Calu3 (cell line): ENCODE measurements around the gene RPS25. TPM values are rescaled to one million over a fixed set of nuclear protein-coding genes. Genes with fewer than 3 reads are reported as not detected.

Experiments
- BruUV-seq: library from RNA; stranded (reverse); fragments of 400-500 nt; replicated peaks from 2 replicates; lab custom pipeline; 2021; lab: Mats Ljungman, UMichigan
- CTCF ChIA-PET: fragments of 300-600 bp; sonication (Branson Sonifier 250); formaldehyde crosslinking; loops from one replicate; lab custom pipeline; 2022; ENCODE audit warnings: antibody characterized with exemption; lab: Charles Lee
- DNase-seq: peaks from one replicate; pipeline ENCODE4 v3.0.0; 2022
- H3K27ac Mint-ChIP-seq: one replicate; pipeline ENCODE4 v1.8.0; 2022; ENCODE audit warnings: mixed read lengths; ENCODE audit not compliant: unreplicated experiment
- H3K27me3 Mint-ChIP-seq: one replicate; pipeline ENCODE4 v1.8.0; 2022; ENCODE audit warnings: mixed read lengths; ENCODE audit not compliant: unreplicated experiment
- H3K36me3 Mint-ChIP-seq: one replicate; pipeline ENCODE4 v1.8.0; 2022; ENCODE audit warnings: mild to moderate bottlenecking, moderate library complexity, mixed read lengths; ENCODE audit not compliant: insufficient read depth, unreplicated experiment
- H3K4me1 Mint-ChIP-seq: one replicate; pipeline ENCODE4 v1.8.0; 2022; ENCODE audit warnings: mild to moderate bottlenecking, low read depth, mixed read lengths; ENCODE audit not compliant: unreplicated experiment
- H3K4me3 Mint-ChIP-seq: one replicate; pipeline ENCODE4 v1.8.0; 2022; ENCODE audit warnings: mild to moderate bottlenecking, low read depth, moderate library complexity, mixed read lengths; ENCODE audit not compliant: unreplicated experiment
- H3K9me3 Mint-ChIP-seq: one replicate; pipeline ENCODE4 v1.8.0; 2022; ENCODE audit warnings: low read depth, mixed read lengths; ENCODE audit not compliant: unreplicated experiment
- CTCF ChIP-seq: fragments of 200-600 bp; IDR thresholded peaks from one replicate; pipeline ENCODE4 v1.8.0; 2022; ENCODE audit warnings: antibody characterized with exemption; ENCODE audit not compliant: unreplicated experiment
- intact Hi-C: fragments of 100-400 bp; cut with micrococcal nuclease; formaldehyde crosslinking; loops from one replicate; pipeline ENCODE4 v1.10.0; 2022; ENCODE audit not compliant: unreplicated experiment
- total RNA-seq: library from RNA; stranded (reverse); gene quantifications from 2 replicates; pipeline ENCODE4 v1.2.3, GENCODE V29; 2022

RPS25 gene
- total RNA-seq, 1 experiment from 2014 or later, result 510 TPM

GRCh38 chr11:118980191-118980881 is 37.8 kb downstream of the RPS25 start:
- no TSS peak for BruUV-seq
- H3K27ac Mint-ChIP-seq, result no peak overlapping the region

GRCh38 chr11:118979434-118979833 is 38.7 kb downstream of the RPS25 start:
- DNase-seq, result no peak
- CTCF ChIA-PET, result no interaction called here
- intact Hi-C loops, result no loop called here
- Mint-ChIP-seq H3K4me3 (no peak overlapping the region), H3K4me1 (no peaks in the 10 kb centered on the region), H3K27me3 (peaks cover 20% of the 10 kb centered on the region), H3K36me3 (no peaks in the 10 kb centered on the region), H3K27ac (no peak overlapping the region), H3K9me3 (no peaks in the 10 kb centered on the region)
- BruUV-seq, result no TSS peak
- no peak for TF ChIP-seq CTCF

More at GRCh38 chr11:118980191-118980881, 37.8 kb downstream of the RPS25 start:
- Mint-ChIP-seq H3K4me3 (no peak overlapping the region), H3K9me3 (no peaks in the 10 kb centered on the region), H3K36me3 (no peaks in the 10 kb centered on the region), H3K4me1 (no peaks in the 10 kb centered on the region), H3K27me3 (peaks cover 11% of the 10 kb centered on the region)
- intact Hi-C loops, result no loop called here
- no peak for TF ChIP-seq CTCF
- no peak for DNase-seq
- CTCF ChIA-PET, result no interaction called here

- H3K4me3 Mint-ChIP-seq, result no peak overlapping the region
- no peaks in the 10 kb centered on the region for H3K36me3 Mint-ChIP-seq
- intact Hi-C loops, result no loop called here
- CTCF ChIA-PET, result no interaction called here
- no peak for TF ChIP-seq CTCF
- H3K4me1 Mint-ChIP-seq, result no peaks in the 10 kb centered on the region
- no peak overlapping the region for H3K27ac Mint-ChIP-seq
- H3K27me3 Mint-ChIP-seq, result peaks cover 26% of the 10 kb centered on the region
- no TSS peak for BruUV-seq
- H3K9me3 Mint-ChIP-seq, result no peaks in the 10 kb centered on the region
- no peak for DNase-seq
These were observed 42.1 kb downstream of the RPS25 start for GRCh38 chr11:118975771-118976709.

GRCh38 chr11:118973985-118974384 is 44.2 kb downstream of the RPS25 start:
- Mint-ChIP-seq H3K9me3 (no peaks in the 10 kb centered on the region), H3K4me3 (no peak overlapping the region), H3K36me3 (no peaks in the 10 kb centered on the region), H3K4me1 (no peaks in the 10 kb centered on the region), H3K27me3 (peaks cover 26% of the 10 kb centered on the region), H3K27ac (no peak overlapping the region)
- DNase-seq, result no peak
- intact Hi-C loops, result no loop called here
- CTCF ChIA-PET, result no interaction called here
- no peak for TF ChIP-seq CTCF
- BruUV-seq, result no TSS peak
